ENCODE results near the gene FLT3LG.

FLT3LG gene

GRCh38 chr19:49473868-49474541 is at the start of gene FLT3LG:
Gene FLT3LG (plus strand): TSS chr19:49474215. CDS start chr19:49474640, 425 bp downstream.
- DNase-seq (ENCODE audit: low read depth in 2 of 2): peak; percentile 77 to 82

- no peak for DNase-seq (ENCODE audit: low read depth in 2 of 2)
These were observed 48.8 kb upstream of the FLT3LG start, which contains the start of gene GFY for GRCh38 chr19:49425178-49425577. Gene GFY (plus strand): TSS chr19:49425388. CDS start chr19:49426431, 1,043 bp downstream.

GRCh38 chr19:49425922-49426592 is 48.0 kb upstream of the FLT3LG start:
- no peak for DNase-seq (ENCODE audit: low read depth in 2 of 2)

- DNase-seq (ENCODE audit: low read depth in 2 of 2): no peak
These were observed 46.7 kb upstream of the FLT3LG start for GRCh38 chr19:49427339-49427738.

GRCh38 chr19:49427855-49428546 is 46.0 kb upstream of the FLT3LG start:
- DNase-seq (ENCODE audit: low read depth in 2 of 2): no peak

- DNase-seq (ENCODE audit: low read depth in 2 of 2): no peak
These were observed 45.2 kb upstream of the FLT3LG start for GRCh38 chr19:49428547-49429451.

- no peak for DNase-seq (ENCODE audit: low read depth in 2 of 2)
These were observed 43.8 kb upstream of the FLT3LG start for GRCh38 chr19:49430172-49430677.

- no peak for DNase-seq (ENCODE audit: low read depth in 2 of 2)
These were observed 43.2 kb upstream of the FLT3LG start for GRCh38 chr19:49430678-49431329.

- DNase-seq (ENCODE audit: low read depth in 2 of 2): no peak
These were observed 42.7 kb upstream of the FLT3LG start for GRCh38 chr19:49431330-49431749.

- no peak for DNase-seq (ENCODE audit: low read depth in 2 of 2)
These were observed 41.6 kb upstream of the FLT3LG start for GRCh38 chr19:49432141-49433073.

- no peak for DNase-seq (ENCODE audit: low read depth in 2 of 2)
These were observed 40.6 kb upstream of the FLT3LG start for GRCh38 chr19:49433240-49433901.

GRCh38 chr19:49434907-49435583 is 39.0 kb upstream of the FLT3LG start:
- DNase-seq (ENCODE audit: low read depth in 2 of 2): no peak

GRCh38 chr19:49435670-49436069 is 38.3 kb upstream of the FLT3LG start:
- DNase-seq (ENCODE audit: low read depth in 2 of 2): no peak

GRCh38 chr19:49436381-49437017 is 37.5 kb upstream of the FLT3LG start:
- no peak for DNase-seq (ENCODE audit: low read depth in 2 of 2)

GRCh38 chr19:49437231-49437630 is 36.8 kb upstream of the FLT3LG start:
- DNase-seq (ENCODE audit: low read depth in 2 of 2): no peak

- DNase-seq (ENCODE audit: low read depth in 2 of 2): no peak
These were observed 35.8 kb upstream of the FLT3LG start for GRCh38 chr19:49438261-49438660.

GRCh38 chr19:49439836-49440235 is 34.2 kb upstream of the FLT3LG start:
- DNase-seq (ENCODE audit: low read depth in 2 of 2): no peak

Data from stimulated activated CD4-positive, alpha-beta T cell treated with anti-CD3 and anti-CD28 coated beads, Interleukin-1b, Interleukin-23, amount 100 ng/mL, for 1 hour (primary cell).